ENCODE measurements around the gene UBL4A.

Gene UBL4A

GRCh38 chrX:154460326-154460725 lies 26.1 kb downstream of the UBL4A start:
- no peak for DNase-seq

- no peak for DNase-seq
Measured at GRCh38 chrX:154459832-154460231, 26.6 kb downstream of the UBL4A start.

GRCh38 chrX:154458954-154459778 lies 27.2 kb downstream of the UBL4A start:
- DNase-seq, result peak; percentile 9

GRCh38 chrX:154458116-154458953 lies 28.1 kb downstream of the UBL4A start, which contains the start of gene PLXNA3:
PLXNA3 (plus strand) TSS chrX:154458281; CDS start chrX:154460184, 1,903 bp downstream.
- DNase-seq, result peak; percentile 59

- DNase-seq, result peak; percentile 61
Measured at GRCh38 chrX:154457491-154458115, 28.8 kb downstream of the UBL4A start.

- no peak for DNase-seq
Measured at GRCh38 chrX:154452823-154453222, 33.6 kb downstream of the UBL4A start.

GRCh38 chrX:154450312-154450711 lies 36.1 kb downstream of the UBL4A start:
- no peak for DNase-seq

- DNase-seq, result no peak
Measured at GRCh38 chrX:154449618-154450017, 36.8 kb downstream of the UBL4A start.

- no peak for DNase-seq
Measured at GRCh38 chrX:154448484-154448883, 37.9 kb downstream of the UBL4A start.

- DNase-seq, result no peak
Measured at GRCh38 chrX:154446430-154446829, 40.0 kb downstream of the UBL4A start.

GRCh38 chrX:154445776-154446175 lies 40.6 kb downstream of the UBL4A start:
- no peak for DNase-seq

- DNase-seq, result no peak
Measured at GRCh38 chrX:154444755-154445246, 41.6 kb downstream of the UBL4A start.

GRCh38 chrX:154443992-154444754 lies 42.2 kb downstream of the UBL4A start, which contains the start of gene FAM50A:
FAM50A (plus strand) TSS chrX:154444141; CDS start chrX:154444236, 95 bp downstream.
- DNase-seq, result peak; percentile 55

GRCh38 chrX:154443479-154443910 lies 42.9 kb downstream of the UBL4A start:
- DNase-seq, result no peak

GRCh38 chrX:154441984-154442707 lies 44.3 kb downstream of the UBL4A start:
- no peak for DNase-seq

- DNase-seq, result peak; percentile 12
Measured at GRCh38 chrX:154441564-154441963, 44.9 kb downstream of the UBL4A start.

GRCh38 chrX:154440623-154441357 lies 45.6 kb downstream of the UBL4A start:
- no peak for DNase-seq

GRCh38 chrX:154439841-154440240 lies 46.6 kb downstream of the UBL4A start:
- no peak for DNase-seq

GRCh38 chrX:154437971-154438893 lies 48.2 kb downstream of the UBL4A start:
- no peak for DNase-seq
